Mucosa of descending colon (tissue), 3 donors: ENCODE data around the gene GSTA2. TPM values are rescaled to one million over a fixed set of nuclear protein-coding genes. Genes with fewer than 3 reads are reported as not detected.
A peak's percentile ranks its signal among the peaks of the same experiment; 100 is the strongest.
"Not testable (repeated sequence)": the region's sequence is repeated elsewhere in the genome, so short reads cannot be mapped to it uniquely, and the experiment has no call there.

ENCODE experiments used
- ATAC-seq: fragments of 200-7000 bp; cut with Tn5 transposase; one replicate; pipeline ENCODE4 v1.9.1; 2020; ENCODE audit warnings: mild to moderate bottlenecking, moderate library complexity
- DNase-seq, 3 donors: peaks; one replicate each; pipeline ENCODE4 v3.0.0-alpha.2; 2020
- H3K36me3 ChIP-seq: fragments of 200-600 bp; one replicate; pipeline ENCODE4 v1.8.0; 2021; ENCODE audit warnings: low read depth, mild to moderate bottlenecking
- H3K4me1 ChIP-seq: fragments of 200-600 bp; one replicate; pipeline ENCODE4 v1.8.0; 2021; ENCODE audit warnings: low read depth, mild to moderate bottlenecking
- H3K4me3 ChIP-seq: fragments of 200-600 bp; one replicate; pipeline ENCODE4 v1.8.0; 2021; ENCODE audit warnings: mild to moderate bottlenecking
- H3K9me3 ChIP-seq: fragments of 200-600 bp; one replicate; pipeline ENCODE4 v1.8.0; 2021; ENCODE audit warnings: mild to moderate bottlenecking
- CTCF ChIP-seq: fragments of 200-600 bp; IDR thresholded peaks from one replicate; pipeline ENCODE4 v1.8.0; 2022; ENCODE audit warnings: antibody characterized with exemption, mild to moderate bottlenecking
- intact Hi-C, 2 donors: fragments of 100-400 bp; cut with DNase I in 1 of 2; cut with micrococcal nuclease in 1 of 2; formaldehyde crosslinking; loops; one replicate each; pipeline versions ENCODE4 v1.11.0 to v1.11.1; 2022; cut with DNase I, micrococcal nuclease
- total RNA-seq, 3 donors: library from RNA; stranded (reverse); fragmentation: NEBNext Ultra II Directional in 2 of 3; extraction: Animal tissue kit (Norgen Biotek cat#: 25700) in 2 of 3; gene quantifications; one replicate each; pipeline versions ENCODE4 v1.2.1 to v1.2.4, GENCODE V29; 2021 to 2023
- donor health status: DM: no; HTN: no; CAD: no; lungs with moderate emphysema.
- donor health status: DM: no; HTN: no; CAD: no.
- donor health status: DM: no; HTN: yes; CAD: no.

Gene GSTA2
- total RNA-seq, 3 donors from 2014 or later = 0.27 to 0.29 TPM; not detected in 1

DNA sequence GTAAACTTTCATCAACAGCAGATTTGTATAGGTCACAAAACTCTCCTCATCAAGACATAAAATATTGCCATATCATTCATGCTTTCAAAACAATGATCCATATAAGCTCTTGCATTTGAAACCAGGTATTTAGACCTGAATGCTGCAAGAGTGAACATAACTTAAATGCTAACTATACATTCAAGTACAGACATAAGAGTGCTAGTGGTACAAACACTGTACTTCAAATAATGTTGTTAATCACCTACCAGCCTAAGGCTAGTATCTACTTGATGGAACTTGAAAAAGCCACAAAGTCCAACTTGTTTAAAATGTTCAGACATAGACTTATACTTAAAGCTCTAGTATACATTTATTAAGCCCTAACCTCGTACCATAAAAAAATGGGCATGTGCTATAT, 16.0 kb upstream of the GSTA2 start:
- H3K9me3 ChIP-seq = no peaks in the 10 kb centered on the region
- no peaks in the 10 kb centered on the region for H3K36me3 ChIP-seq
- ATAC-seq = no peak
- no peak overlapping the region for H3K4me3 ChIP-seq
- intact Hi-C loops = no loop called here
- DNase-seq = no peak
- H3K4me1 ChIP-seq = no peaks in the 10 kb centered on the region
- TF ChIP-seq CTCF = no peak

GRCh38 chr6:52776711-52777351, 13.6 kb upstream of the GSTA2 start:
- H3K9me3 ChIP-seq, ATAC-seq, H3K36me3 ChIP-seq, intact Hi-C loops, H3K4me3 ChIP-seq, H3K4me1 ChIP-seq, DNase-seq: not testable (repeated sequence)

DNA sequence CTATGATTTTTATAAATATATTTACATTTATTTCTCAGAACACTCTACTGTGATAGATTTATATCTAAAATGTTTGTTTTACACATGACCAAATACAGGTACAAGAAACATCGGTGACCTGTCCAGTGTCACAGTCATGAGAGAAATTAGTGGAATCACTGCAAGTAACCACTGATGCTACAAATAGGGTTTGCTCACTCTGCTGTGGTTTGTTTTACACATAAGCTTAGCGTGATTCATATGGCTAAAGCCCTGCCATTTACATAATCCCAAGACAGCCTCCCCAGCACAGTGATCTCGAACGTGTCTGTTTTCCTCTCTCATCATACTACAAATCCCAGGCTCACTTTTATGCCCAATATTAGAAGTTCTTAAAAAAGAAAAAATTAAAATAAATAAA, 6.1 kb upstream of the GSTA2 start:
- ATAC-seq, H3K36me3 ChIP-seq, DNase-seq, intact Hi-C loops, H3K9me3 ChIP-seq, H3K4me1 ChIP-seq, H3K4me3 ChIP-seq: not testable (repeated sequence)

DNA sequence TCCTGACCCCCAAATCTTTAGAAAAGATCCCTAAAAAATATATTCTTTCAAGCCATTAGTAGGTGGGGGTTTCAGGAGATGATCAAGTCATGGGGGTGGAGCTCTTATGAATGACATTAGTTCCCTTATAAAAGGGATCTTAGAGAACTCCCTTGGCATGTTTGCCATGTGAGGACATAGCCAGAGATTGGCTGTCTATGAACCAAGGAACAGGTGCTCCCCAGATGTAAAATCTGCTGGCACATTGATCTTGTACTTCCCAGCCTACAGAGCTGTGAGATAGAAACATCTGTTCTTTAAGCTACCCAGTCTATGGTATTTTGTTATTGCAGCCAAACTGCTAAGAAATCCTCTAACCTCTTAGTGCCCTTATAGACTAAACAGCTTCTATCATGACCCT, 4.4 kb upstream of the GSTA2 start:
- ATAC-seq, H3K36me3 ChIP-seq: not testable (repeated sequence)

DNA sequence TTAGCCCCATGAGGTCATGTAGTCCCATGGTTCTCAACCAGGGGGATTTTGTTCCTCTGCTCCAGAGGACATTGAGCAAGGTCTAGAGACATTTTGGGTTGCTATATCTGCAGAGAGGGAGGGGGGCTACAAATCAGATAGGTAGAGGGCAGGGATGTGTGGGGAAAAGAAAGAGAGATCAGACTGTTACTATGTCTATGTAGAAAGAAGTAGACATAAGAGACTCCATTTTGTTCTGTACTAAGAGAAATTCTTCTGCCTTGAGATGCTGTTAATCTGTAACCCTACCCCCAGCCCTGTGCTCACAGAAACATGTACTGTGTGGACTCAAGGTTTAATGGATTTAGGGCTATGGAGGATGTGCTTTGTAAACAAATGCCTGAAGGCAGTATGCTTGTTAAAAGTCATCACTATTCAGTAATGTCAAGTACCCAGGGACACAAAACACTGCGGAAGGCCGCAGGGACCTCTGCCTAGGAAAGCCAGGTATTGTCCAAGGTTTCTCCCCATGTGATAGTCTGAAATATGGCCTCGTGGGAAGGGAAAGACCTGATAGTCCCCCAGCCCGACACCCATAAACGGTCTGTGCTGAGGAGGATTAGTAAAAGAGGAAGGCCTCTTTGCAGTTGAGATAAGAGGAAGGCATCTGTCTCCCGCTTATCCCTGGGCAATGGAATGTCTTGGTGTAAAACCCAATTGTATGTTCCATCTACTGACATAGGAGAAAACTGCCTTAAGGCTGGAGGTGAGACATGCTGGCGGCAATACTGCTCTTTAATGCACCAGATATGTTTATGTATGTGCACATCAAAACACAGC, 1.4 kb downstream of the GSTA2 start:
- ATAC-seq, intact Hi-C loops, DNase-seq, H3K4me3 ChIP-seq, H3K9me3 ChIP-seq, H3K36me3 ChIP-seq, H3K4me1 ChIP-seq: not testable (repeated sequence)

More for the DNA sequence above, 4.4 kb upstream of the GSTA2 start:
- H3K4me1 ChIP-seq, H3K4me3 ChIP-seq, intact Hi-C loops, DNase-seq, H3K9me3 ChIP-seq: not testable (repeated sequence)

- Histone ChIP-seq H3K36me3 (no peaks in the 10 kb centered on the region), H3K4me1 (no peaks in the 10 kb centered on the region), H3K9me3 (no peaks in the 10 kb centered on the region), H3K4me3 (no peak overlapping the region)
- no peak for TF ChIP-seq CTCF
- DNase-seq (no peak), ATAC-seq (peak; percentile 54)
- intact Hi-C loops = no loop called here
Measured at GRCh38 chr6:52760105-52760765, 3.0 kb downstream of the GSTA2 start.

DNA sequence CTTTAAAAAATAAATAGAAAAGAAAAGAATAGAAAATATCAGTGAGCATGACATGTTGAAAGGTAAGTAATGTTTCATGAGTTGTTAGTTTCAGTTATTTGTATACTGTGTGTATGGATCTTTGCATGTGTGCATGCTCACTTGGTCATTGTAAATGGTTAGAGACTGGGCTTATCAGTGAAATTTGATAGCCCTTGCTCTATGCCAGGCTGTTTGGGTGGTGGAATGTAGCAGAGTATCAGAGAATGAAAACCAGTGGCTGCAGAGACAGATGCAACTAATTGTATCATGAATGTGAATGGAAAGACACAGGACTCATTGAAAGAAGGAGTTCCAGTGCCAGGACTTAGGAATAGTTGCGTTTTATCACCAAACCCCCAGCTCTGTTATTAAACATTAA, 4.2 kb downstream of the GSTA2 start:
- intact Hi-C loops = no loop called here
- DNase-seq (no peak), ATAC-seq (no peak)

DNA sequence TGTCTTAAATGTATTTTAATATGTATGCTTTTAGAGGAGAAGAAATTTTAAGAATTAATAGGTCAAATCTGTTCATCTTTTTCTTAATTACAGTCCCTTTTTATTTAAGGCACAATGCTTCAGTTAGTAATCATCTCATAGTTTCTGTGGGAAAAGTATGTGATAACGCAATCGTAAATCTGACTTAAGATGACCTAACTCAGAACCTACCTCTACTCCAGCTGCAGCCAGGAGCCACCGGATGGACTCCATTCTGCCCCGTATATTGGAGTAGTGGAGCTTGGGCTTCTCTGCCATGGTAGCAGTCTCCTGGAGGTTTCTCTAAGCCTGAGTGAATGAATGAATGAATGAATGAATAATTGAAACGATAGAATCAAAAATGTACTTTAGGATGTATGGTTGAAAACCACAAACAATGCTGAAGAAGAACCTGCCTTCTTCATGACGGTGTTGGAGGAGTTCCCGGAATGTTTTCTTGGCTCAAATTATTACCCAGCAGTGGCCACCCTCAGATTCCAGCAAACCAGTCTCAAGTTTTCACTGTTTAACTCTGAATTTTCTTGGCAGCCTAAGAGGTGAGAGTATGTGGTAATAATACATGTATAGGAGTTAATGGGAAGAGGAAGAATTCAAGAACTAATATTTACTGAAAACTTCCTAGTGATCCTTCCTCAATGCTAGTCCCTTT, 5.5 kb downstream of the GSTA2 start:
- H3K36me3 ChIP-seq, DNase-seq, intact Hi-C loops, ATAC-seq, H3K9me3 ChIP-seq, H3K4me1 ChIP-seq, H3K4me3 ChIP-seq: not testable (repeated sequence)

More for the DNA sequence above, 4.2 kb downstream of the GSTA2 start:
- no peaks in the 10 kb centered on the region for H3K9me3 ChIP-seq
- no peaks in the 10 kb centered on the region for H3K4me1 ChIP-seq
- no peak overlapping the region for H3K4me3 ChIP-seq
- no peak for TF ChIP-seq CTCF
- no peaks in the 10 kb centered on the region for H3K36me3 ChIP-seq
